NB4 (cell line): ENCODE measurements around the gene ECPAS.
"Not testable (repeated sequence)": the region's sequence is repeated elsewhere in the genome, so short reads cannot be mapped to it uniquely, and the experiment has no call there.

Experiments used
- DNase-seq: peaks from one replicate; pipeline ENCODE4 v3.0.0; 2010; ENCODE audit warnings: low read depth
- H3K4me3 ChIP-seq: one replicate; pipeline ENCODE4 v1.5.1; 2011; ENCODE audit warnings: mild to moderate bottlenecking, low read depth, low read length, moderate library complexity
- MYC ChIP-seq: IDR thresholded peaks from 2 replicates; pipeline ENCODE4 v1.6.1; 2011; ENCODE audit warnings: low read depth, low read length
- POLR2A ChIP-seq: IDR thresholded peaks from 2 replicates; pipeline ENCODE4 v1.6.1; 2011; ENCODE audit warnings: mild to moderate bottlenecking; ENCODE audit not compliant: insufficient read length; ENCODE audit errors: extremely low read depth
- TF ChIP-seq, protein P1 (sequence below): IDR thresholded peaks from one replicate; pipeline ENCODE4 v1.5.1; 2012; ENCODE audit warnings: low read depth, low read length
- TF ChIP-seq, protein P2 (sequence below): IDR thresholded peaks from 2 replicates; pipeline ENCODE4 v1.6.1; 2011; ENCODE audit warnings: low read depth, low read length

The ECPAS gene

DNA sequence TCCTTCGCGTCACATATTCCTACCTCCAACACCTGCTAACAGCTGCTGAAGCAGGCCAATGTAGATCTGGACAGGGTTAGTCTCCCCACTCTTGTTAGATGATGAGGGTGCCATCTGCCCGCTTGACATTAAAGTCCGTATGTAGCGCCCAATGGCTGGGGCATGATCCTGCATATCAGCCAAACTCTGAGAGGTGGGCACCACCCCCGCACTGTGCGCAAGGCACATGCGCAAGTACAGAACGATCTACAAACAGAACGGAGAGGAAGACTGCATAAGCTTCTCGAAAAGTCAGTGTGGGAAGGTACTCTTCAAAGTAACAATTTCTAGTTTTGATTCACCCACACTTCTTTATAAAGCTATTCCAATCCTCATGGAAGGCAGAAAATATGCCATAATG lies 69.8 kb downstream of the ECPAS start:
- DNase-seq, result no peak
- H3K4me3 ChIP-seq, result no peak overlapping the region
- TF ChIP-seq, protein P1, sequence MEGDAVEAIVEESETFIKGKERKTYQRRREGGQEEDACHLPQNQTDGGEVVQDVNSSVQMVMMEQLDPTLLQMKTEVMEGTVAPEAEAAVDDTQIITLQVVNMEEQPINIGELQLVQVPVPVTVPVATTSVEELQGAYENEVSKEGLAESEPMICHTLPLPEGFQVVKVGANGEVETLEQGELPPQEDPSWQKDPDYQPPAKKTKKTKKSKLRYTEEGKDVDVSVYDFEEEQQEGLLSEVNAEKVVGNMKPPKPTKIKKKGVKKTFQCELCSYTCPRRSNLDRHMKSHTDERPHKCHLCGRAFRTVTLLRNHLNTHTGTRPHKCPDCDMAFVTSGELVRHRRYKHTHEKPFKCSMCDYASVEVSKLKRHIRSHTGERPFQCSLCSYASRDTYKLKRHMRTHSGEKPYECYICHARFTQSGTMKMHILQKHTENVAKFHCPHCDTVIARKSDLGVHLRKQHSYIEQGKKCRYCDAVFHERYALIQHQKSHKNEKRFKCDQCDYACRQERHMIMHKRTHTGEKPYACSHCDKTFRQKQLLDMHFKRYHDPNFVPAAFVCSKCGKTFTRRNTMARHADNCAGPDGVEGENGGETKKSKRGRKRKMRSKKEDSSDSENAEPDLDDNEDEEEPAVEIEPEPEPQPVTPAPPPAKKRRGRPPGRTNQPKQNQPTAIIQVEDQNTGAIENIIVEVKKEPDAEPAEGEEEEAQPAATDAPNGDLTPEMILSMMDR, result no peak
- TF ChIP-seq, protein P2, sequence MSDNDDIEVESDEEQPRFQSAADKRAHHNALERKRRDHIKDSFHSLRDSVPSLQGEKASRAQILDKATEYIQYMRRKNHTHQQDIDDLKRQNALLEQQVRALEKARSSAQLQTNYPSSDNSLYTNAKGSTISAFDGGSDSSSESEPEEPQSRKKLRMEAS, result no peak
- TF ChIP-seq MYC, result no peak
- no peak for TF ChIP-seq POLR2A

DNA sequence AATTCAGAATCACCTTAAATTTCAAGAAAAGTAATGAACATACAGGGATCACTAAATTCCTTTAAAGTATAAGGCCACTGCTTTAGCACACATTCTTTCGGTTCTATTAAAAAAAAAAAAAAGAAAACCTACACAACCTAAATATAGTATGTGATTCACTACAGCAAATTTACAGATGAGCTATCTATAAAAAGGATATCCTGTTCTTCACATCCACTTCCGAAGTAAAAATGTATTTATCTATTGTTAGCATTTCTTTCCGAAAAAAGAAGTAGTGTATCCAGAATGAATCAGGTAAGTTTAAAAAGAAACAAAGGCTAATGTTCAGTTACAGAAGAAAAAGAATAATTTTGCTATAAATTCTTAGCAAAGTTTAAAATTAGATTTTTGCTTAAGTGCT lies 70.2 kb downstream of the ECPAS start:
- no peak overlapping the region for H3K4me3 ChIP-seq
- TF ChIP-seq MYC (no peak), POLR2A (no peak)
- TF ChIP-seq, protein P2, result no peak
- TF ChIP-seq, protein P1, result no peak
- no peak for DNase-seq

DNA sequence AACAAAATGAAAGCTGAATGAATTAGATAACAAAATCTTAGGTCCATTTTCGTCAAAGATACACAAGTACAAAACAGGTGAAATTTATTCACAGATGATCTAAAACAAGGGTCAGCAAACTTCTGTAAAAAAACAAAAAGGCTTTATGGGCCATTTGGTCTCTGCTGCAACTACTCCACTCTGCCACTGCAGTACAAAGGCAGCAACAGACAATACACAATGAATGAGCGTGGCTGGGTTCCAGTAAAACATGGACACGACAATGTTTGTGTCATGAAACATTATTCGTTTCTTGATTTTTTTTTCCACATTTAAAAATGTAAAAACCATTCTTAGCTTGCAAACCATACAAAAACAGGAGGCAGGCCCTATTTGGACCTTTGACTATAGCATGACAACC lies 71.9 kb downstream of the ECPAS start:
- TF ChIP-seq MYC, result no peak
- no peak for TF ChIP-seq POLR2A
- TF ChIP-seq, protein P2, result no peak
- TF ChIP-seq, protein P1, result no peak
- H3K4me3 ChIP-seq, result no peak overlapping the region
- DNase-seq, result no peak

DNA sequence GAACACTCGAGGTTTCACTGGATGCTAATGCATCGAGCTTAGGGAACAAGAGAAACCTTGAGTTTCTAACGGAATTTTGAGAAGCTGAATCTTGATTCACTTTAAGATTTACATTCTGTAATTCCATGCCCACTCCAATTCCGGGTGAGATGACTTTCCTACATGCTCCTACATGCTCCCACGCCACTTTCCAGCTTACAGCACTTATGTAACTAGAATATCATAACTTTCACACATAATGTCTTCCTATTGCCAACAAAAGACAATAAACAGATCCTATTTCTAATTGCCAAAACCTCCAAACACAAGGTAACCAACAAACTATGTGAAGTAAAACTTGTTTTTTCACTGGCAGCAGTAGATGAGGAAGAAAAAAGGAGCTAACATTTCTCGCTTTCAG lies 72.9 kb downstream of the ECPAS start:
- H3K4me3 ChIP-seq, result no peak overlapping the region
- TF ChIP-seq MYC (no peak), POLR2A (no peak)
- TF ChIP-seq, protein P1, result no peak
- TF ChIP-seq, protein P2, result no peak
- no peak for DNase-seq

DNA sequence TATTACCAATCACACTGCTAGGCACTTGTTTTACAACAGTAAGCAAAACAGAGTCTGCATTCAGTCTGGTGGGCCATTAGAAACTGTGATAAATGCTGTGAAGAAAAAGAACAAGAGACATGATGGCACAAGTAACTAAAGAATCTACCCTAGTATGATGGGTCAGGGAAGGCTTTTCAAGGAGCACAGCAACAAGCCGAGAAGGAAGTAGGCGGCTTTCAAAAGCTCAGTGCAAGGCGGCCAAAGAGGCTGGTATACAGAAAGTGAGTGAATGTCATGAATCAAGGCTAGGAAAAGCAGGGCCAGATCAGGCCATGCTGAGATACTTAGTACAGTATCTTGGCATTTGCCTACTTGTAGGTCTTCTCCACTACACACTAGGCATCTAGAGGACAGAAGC lies 76.4 kb downstream of the ECPAS start:
- no peak overlapping the region for H3K4me3 ChIP-seq
- TF ChIP-seq, protein P1, result no peak
- no peak for TF ChIP-seq MYC
- TF ChIP-seq, protein P2, result no peak
- DNase-seq, result no peak

DNA sequence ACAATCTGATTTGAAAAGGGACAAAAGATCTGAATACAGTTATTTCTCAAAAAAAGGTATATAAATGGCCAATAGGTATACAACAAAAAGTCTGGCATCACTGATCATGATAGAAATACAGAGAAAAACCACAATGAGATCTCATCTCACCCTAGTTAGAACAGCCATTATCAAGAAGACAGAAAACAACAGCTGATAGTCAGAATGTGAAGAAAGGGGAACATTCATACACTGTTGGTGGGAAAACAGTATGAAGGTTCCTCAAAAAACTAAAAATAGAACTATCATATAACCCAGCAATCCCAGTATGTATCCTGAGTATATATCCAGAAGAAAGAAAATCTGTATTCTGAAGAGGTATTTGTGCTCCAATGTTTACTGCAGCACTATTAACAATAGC lies 78.5 kb downstream of the ECPAS start:
- no peak overlapping the region for H3K4me3 ChIP-seq
- TF ChIP-seq, protein P1, result no peak
- TF ChIP-seq, protein P2, result no peak
- TF ChIP-seq MYC, result no peak
- TF ChIP-seq POLR2A, result no peak
- no peak for DNase-seq

DNA sequence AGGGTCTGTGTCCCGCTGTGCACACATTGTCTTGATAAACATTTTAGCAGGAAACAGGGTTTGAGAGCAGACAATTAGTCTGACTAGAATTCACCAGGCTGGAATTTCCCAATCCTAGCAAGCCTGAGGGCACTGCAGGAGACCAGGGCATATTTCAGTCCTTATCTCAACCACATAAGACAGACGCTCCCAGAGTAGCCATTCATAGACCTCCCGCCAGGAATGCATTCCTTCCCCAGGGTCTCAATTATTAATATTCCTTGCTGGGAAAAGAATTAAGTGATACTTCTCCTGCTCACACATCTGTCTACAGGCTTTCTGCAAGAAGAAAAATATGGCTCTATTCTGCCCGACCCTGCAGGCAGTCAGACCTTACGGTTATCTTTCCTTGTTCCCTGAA lies 82.7 kb downstream of the ECPAS start:
- not testable (repeated sequence) for DNase-seq, H3K4me3 ChIP-seq
